Dedifferentiated amniotic fluid mesenchymal stem cell (primary cell): ENCODE data around the gene SNED1.

Experiments
- DNase-seq: peaks from one replicate; pipeline ENCODE4 v3.0.0-alpha.2; 2016; ENCODE audit errors: extremely low spot score

The SNED1 gene

DNA sequence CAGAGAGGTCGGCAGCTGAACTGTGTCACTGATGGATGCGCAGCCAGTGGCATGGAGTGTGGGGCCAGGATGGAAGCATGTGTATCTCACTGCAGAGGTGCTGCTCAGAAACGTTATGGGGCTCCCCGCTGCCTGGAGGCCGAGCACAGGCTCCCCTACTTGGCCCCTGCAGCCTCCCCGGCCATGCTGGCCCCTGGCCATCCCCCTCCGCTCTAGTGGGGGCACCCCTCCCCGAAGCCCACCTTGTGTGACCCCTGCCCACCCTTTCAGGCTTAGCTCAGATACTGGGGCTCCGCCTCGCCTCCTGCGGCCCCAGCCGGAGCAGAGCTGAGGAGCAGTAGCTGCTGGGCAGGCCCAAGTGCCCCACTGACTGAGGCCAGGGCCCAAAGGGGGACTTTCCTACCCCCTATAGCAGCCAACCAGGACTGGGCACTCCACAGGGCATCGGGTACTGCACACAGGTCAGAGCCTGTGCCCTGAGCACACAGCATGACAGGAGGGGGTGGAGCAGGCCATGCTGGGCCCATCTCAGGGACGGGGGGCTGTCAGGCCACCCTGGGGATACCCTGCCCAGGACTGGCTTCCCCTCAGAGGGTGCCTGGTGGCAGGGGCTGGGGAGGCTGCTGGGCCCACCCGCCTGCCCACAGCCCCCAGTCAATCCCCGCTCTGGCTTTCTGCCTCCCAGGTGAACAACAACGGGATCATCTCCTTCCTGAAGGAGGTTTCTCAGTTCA, 31.3 kb downstream of the SNED1 start:
- DNase-seq: no peak

DNA sequence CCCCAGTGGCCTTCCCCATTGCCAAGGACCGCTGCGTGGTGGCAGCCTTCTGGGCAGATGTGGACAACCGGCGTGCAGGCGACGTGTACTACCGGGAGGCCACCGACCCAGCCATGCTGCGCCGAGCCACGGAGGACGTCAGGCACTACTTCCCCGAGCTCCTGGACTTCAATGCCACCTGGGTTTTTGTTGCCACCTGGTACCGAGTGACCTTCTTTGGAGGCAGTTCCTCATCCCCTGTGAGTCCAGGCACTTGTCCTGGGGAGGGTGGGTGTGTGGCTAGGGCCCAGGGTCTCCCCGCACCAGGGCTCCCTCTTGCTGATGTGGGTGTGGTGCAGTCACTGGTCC, 31.9 kb downstream of the SNED1 start:
- no peak for DNase-seq

DNA sequence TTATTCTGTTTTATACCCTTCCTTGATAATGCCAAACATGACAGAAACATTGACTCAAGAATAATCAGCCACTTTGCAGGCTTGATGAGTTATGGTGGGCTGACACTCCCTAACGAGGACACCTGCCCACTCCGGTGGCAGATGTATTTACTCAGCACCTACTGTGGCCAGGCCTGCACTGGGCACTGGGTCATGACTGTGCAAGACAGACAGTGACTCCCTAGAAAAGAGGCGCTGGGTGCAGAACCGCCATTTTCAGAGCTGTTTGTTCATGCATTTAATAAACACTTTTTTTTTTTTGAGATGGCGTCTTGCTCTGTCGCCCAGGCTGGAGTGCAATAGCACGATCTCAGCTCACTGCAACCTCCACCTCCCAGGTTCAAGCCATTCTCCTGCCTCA, 32.5 kb downstream of the SNED1 start:
- no peak for DNase-seq

DNA sequence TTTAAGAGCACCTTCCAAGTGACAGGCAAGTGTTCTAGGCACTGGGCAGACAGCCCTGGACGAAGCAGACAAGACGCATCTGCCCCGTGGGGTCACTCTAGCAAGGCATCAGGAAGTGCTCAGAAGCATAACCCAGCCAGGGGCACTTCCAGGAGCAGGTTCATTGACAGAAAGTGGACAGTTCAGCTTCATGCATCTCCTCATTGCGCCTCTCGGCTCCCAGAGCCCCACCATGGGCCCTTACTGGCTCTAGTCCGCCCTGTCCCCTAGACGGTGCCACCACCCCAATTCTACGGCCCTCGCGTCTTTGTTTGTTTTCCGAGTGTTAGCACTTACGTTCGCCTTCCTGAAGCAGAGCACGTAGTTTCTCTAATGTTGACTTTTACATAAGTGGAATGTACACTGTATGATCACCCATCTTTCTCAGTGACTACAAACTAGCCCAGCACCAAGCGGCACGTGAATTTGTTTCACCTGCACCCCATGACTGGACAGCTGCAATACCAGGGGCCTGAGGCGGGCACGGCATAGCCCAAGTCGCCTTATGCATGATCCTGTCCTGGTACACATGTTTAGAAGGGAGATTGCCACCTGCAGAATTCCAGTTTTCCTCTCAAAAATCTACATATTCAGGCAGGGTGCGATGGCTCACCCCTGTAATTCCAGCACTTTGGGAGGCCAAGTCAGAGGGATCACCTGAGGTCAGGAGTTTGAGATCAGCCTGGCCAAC, 33.2 kb downstream of the SNED1 start:
- DNase-seq: no peak

GRCh38 chr2:241033336-241033987, 35.0 kb downstream of the SNED1 start:
- DNase-seq: no peak

DNA sequence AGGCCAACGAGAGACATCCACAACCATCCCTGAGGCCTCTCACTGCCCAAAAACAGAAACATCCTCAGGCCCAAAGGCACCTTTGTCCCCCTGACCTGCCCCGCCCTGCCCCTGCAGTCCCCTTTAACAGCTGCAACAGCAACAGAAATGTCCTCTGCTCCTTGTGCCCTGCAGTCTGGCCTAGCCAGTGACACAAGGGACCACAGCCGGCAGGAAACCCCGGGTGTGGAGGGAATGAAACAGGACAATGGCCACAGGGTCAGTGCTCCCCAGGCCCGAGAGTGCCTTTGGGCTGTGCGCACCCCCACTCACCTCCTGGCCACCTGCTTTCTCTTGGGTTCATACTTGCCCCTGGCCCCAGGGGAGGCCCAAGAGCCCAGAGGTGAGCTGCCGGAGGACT, 35.6 kb downstream of the SNED1 start:
- DNase-seq: no peak

DNA sequence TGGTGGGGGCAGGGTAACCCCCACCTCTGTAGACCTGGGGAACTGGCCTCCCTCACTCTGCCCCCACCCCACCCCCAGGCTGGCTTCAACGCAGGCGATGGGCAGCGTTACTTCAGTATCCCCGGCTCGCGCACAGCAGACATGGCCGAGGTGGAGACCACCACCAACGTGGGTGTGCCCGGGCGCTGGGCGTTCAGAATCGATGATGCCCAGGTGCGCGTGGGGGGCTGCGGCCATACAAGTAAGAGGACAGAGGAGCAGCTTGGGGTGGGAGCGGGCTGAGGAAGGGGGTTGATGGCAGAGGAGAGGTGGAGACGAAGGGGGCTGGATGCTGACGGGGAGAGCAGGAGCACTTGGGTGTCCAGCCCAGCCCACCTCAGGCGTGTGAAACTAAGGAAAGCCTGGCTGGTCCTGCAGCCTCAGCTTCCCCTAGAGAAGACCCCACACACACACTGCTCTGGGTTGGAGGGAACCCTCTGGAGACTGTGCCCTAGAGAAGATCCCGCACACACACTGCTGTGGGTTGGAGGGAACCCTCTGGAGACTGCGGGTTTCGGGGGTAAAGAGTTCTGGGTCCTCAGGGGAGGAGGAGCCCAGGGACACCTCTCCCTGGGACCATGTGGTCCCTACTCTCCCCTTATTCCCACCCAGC, 36.2 kb downstream of the SNED1 start:
- no peak for DNase-seq

- no peak for DNase-seq
These were observed 36.9 kb downstream of the SNED1 start for GRCh38 chr2:241035142-241035817.

- no peak for DNase-seq
These were observed 37.5 kb downstream of the SNED1 start for GRCh38 chr2:241035818-241036396.

DNA sequence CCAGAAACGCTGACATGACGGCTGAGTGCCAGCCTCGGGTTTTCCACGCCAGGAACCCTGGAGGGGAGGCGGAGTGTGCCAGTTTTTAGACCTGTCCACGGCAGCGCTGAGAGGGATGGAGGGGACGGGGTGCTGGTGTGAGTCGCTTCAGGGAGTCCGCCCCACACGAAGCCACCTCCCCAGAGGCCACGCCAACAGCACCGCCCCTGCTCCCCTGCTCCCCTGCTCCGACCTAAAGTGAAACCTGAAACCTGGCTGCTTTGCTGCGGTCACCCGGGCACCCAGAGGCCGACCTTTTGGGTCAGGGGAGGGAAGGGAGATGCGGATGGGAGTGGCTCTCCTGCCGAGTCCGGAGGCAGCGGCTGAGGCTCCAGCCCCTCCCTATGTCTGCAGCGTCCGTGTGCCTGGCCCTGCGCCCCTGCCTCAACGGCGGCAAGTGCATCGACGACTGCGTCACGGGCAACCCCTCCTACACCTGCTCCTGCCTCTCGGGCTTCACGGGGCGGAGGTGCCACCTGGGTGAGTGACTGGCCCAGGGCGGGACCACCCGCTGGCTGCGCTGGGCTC, 38.1 kb downstream of the SNED1 start:
- no peak for DNase-seq

GRCh38 chr2:241036964-241037421, 38.6 kb downstream of the SNED1 start:
- DNase-seq: no peak

- no peak for DNase-seq
These were observed 39.1 kb downstream of the SNED1 start for GRCh38 chr2:241037498-241037897.

- no peak for DNase-seq
These were observed 40.2 kb downstream of the SNED1 start for GRCh38 chr2:241038374-241039180.

GRCh38 chr2:241039416-241039815, 41.0 kb downstream of the SNED1 start:
- no peak for DNase-seq

- DNase-seq: no peak
These were observed 41.8 kb downstream of the SNED1 start for GRCh38 chr2:241040081-241040803.

DNA sequence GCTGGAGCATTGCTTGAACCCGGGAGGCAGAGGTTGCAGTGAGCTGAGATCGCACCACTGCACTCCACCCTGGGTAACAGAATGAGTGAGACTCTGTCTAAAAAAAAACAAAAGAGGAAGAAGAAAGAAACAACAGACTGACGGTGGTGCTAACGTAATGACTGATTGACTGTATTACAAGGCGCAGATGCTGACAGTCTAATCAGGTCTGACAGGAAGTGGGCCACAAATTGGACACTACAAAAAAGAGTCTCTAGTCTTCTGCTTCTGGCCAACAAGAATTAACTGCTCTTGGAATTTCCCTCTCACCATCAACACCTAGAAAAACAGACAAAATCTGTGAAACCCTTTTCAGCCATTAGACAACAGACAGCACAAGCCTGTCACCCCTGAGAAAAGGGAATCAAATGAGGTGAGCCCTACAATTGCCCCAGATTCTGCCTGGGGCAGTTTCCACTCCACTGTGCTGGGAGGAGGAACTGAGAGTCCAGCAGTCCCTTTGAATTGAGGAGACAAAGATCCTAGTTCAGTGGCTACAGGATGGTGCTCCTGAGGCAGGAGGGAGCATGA, 43.3 kb downstream of the SNED1 start:
- DNase-seq: no peak

DNA sequence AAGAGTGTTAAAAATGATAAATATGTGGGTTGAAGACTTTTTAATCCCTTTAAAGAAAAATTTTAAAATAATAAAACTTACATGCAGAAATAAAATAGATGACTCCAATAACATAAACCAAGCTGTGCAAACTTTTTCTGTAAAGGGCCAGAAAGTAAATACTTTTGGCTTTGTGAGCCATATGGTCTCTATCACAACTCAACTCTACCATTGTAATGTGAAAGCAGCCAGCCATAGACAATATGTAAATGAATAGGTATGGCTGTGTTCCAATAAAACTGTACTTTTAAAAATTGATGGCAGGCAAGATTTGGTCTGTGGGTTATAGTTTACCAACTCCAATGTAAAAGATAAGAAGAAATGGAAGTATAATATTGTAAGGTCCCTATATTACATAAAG, 45.2 kb downstream of the SNED1 start:
- DNase-seq: no peak

GRCh38 chr2:241047253-241048010, 49.0 kb downstream of the SNED1 start:
- no peak for DNase-seq
